ENCODE data around the gene MTMR10.

DNA sequence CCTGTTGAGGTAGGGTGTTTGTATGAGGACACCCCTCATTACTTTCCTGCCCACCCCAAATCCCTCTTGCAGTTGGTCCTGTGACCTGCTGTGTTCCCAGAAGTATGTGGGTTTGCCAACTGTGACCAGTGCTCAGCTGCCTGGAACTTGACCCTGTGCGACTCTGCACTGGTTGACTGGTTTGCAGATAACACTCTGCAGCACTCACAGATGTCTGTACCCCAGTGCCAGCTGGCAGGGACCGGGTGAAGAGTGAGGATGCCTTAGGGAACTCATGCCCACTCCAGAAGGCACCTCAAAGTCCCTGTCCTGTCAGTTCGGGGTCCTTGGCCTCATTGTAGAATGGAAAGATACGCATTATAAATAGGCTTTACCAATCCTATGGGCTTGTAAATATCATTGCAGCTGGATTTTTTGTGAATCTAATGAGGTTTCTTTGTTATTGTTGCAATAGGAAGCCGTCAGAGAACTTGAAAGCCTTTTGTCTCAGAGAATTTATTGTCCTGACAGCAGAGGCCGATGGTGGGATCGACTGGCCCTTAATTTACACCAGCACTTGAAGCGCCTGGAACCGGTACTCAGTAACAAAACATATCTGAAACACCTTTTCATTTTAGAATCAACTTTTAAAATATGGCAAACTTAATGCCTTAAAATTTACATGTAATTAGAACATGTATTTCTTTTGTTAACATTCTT lies 69.5 kb downstream of the MTMR10 start:
- peak; percentile 60; the same call in 1 of the 2 replicates for TF ChIP-seq GATA2 (IDR thresholded peaks at IDR 0.05; ENCODE audit: low read depth, low read length)
- no peak for TF ChIP-seq GATA3 (IDR thresholded peaks at IDR 0.05; ENCODE audit: low read depth, low read length)
